Fibroblast of pulmonary artery (primary cell): ENCODE results near the gene GRIP1.
A peak's percentile ranks its signal among the peaks of the same experiment; 100 is the strongest.

Source experiments
- DNase-seq: peaks from one replicate; pipeline ENCODE4 v3.0.0-alpha.2; 2010; ENCODE audit warnings: low read depth
- H3K4me3 ChIP-seq: replicated peaks from 2 replicates; pipeline ENCODE4 v1.5.1; 2011; ENCODE audit warnings: low read depth, mild to moderate bottlenecking, control low read depth, low read length, moderate library complexity
- CTCF ChIP-seq: IDR thresholded peaks from 2 replicates; pipeline ENCODE4 v1.5.1; 2011; ENCODE audit warnings: mild to moderate bottlenecking, control low read depth, low read length, inconsistent platforms; ENCODE audit errors: missing control alignments

The GRIP1 gene

GRCh38 chr12:66352899-66353298 lies 326.0 kb downstream of the GRIP1 start:
- DNase-seq, result no peak

GRCh38 chr12:66352197-66352596 lies 326.7 kb downstream of the GRIP1 start:
- peak; percentile 29 for DNase-seq
- TF ChIP-seq CTCF, result peak; percentile 27
- no peak overlapping the region for H3K4me3 ChIP-seq

More at GRCh38 chr12:66352899-66353298, 326.0 kb downstream of the GRIP1 start:
- H3K4me3 ChIP-seq, result no peak overlapping the region
- no peak for TF ChIP-seq CTCF

- no peak for DNase-seq
- no peak for TF ChIP-seq CTCF
These were observed 327.6 kb downstream of the GRIP1 start for GRCh38 chr12:66351301-66351700.

GRCh38 chr12:66345956-66346355 lies 332.9 kb downstream of the GRIP1 start:
- TF ChIP-seq CTCF, result no peak

More at GRCh38 chr12:66351301-66351700, 327.6 kb downstream of the GRIP1 start:
- no peak overlapping the region for H3K4me3 ChIP-seq

GRCh38 chr12:66345212-66345611 lies 333.7 kb downstream of the GRIP1 start:
- no peak overlapping the region for H3K4me3 ChIP-seq
- no peak for TF ChIP-seq CTCF
- no peak for DNase-seq

More at GRCh38 chr12:66345956-66346355, 332.9 kb downstream of the GRIP1 start:
- no peak for DNase-seq
- H3K4me3 ChIP-seq, result no peak overlapping the region

GRCh38 chr12:66341126-66341525 lies 337.8 kb downstream of the GRIP1 start:
- no peak for TF ChIP-seq CTCF
- no peak for DNase-seq
- no peak overlapping the region for H3K4me3 ChIP-seq

- no peak for TF ChIP-seq CTCF
- no peak for DNase-seq
- no peak overlapping the region for H3K4me3 ChIP-seq
These were observed 338.7 kb downstream of the GRIP1 start for GRCh38 chr12:66340131-66340530.
